SK-N-SH treated with all-trans-retinoic acid at 6 μM for 48 hours (cell line): ENCODE measurements around the gene DGKG.

ENCODE experiments used
- ATAC-seq: fragments of 200-7000 bp; cut with Tn5 transposase; 3 replicates; pipeline ENCODE4 v1.9.1; 2020; ENCODE audit warnings: mild to moderate bottlenecking, moderate library complexity
- ARNTL ChIP-seq: fragments of 450-650 bp; formaldehyde crosslinking; IDR thresholded peaks from 2 replicates; pipeline ENCODE4 v1.5.0; 2020; ENCODE audit warnings: low read depth, mild to moderate bottlenecking, moderate library complexity, borderline replicate concordance
- BACH2 ChIP-seq: fragments of 250-450 bp; sonication (Bioruptor Pico); IDR thresholded peaks from 2 replicates; pipeline ENCODE4 v1.9.0; 2021; ENCODE audit warnings: mild to moderate bottlenecking, borderline replicate concordance
- CSDC2 ChIP-seq: fragments of 250-450 bp; sonication (Bioruptor Pico); IDR thresholded peaks from 2 replicates; pipeline ENCODE4 v1.5.0; 2020; ENCODE audit warnings: mild to moderate bottlenecking, moderate library complexity
- CSRNP3 ChIP-seq: fragments of 250-450 bp; sonication (Bioruptor Pico); IDR thresholded peaks from 2 replicates; pipeline ENCODE4 v1.5.1; 2021; ENCODE audit warnings: mild to moderate bottlenecking, moderate library complexity
- ESRRG ChIP-seq: fragments of 250-450 bp; sonication (Bioruptor Pico); IDR thresholded peaks from 2 replicates; pipeline ENCODE4 v1.6.1; 2021; ENCODE audit warnings: mild to moderate bottlenecking
- GLIS3 ChIP-seq: fragments of 250-450 bp; sonication (Bioruptor Pico); IDR thresholded peaks from 2 replicates; pipeline ENCODE4 v1.5.0; 2020; ENCODE audit warnings: mild to moderate bottlenecking, moderate library complexity
- ISL1 ChIP-seq: fragments of 250-450 bp; sonication (Bioruptor Pico); IDR thresholded peaks from 2 replicates; pipeline ENCODE4 v2.1.2; 2022; ENCODE audit warnings: mild to moderate bottlenecking, moderate library complexity
- PATZ1 ChIP-seq: fragments of 250-450 bp; sonication (Bioruptor Pico); IDR thresholded peaks from 2 replicates; pipeline ENCODE4 v1.8.0; 2020; ENCODE audit warnings: mild to moderate bottlenecking, moderate library complexity, borderline replicate concordance
- POU6F1 ChIP-seq: fragments of 250-450 bp; sonication (Bioruptor Pico); IDR thresholded peaks from 2 replicates; pipeline ENCODE4 v1.8.0; 2021; ENCODE audit warnings: low read depth, mild to moderate bottlenecking, moderate library complexity, borderline replicate concordance
- PPARA ChIP-seq: fragments of 250-450 bp; sonication (Bioruptor Pico); IDR thresholded peaks from 2 replicates; pipeline ENCODE4 v1.5.0; 2020; ENCODE audit warnings: mild to moderate bottlenecking, borderline replicate concordance
- RARB ChIP-seq: fragments of 250-450 bp; sonication (Bioruptor Pico); IDR thresholded peaks from 2 replicates; pipeline ENCODE4 v1.8.0; 2021; ENCODE audit warnings: mild to moderate bottlenecking, moderate library complexity
- TCF4 ChIP-seq: fragments of 250-450 bp; sonication (Bioruptor Pico); IDR thresholded peaks from 2 replicates; pipeline ENCODE4 v1.8.0; 2021; ENCODE audit warnings: mild to moderate bottlenecking, moderate library complexity, borderline replicate concordance
- TOX ChIP-seq: fragments of 250-450 bp; sonication (Bioruptor Pico); IDR thresholded peaks from 2 replicates; pipeline ENCODE4 v1.8.0; 2021; ENCODE audit warnings: mild to moderate bottlenecking, moderate library complexity, borderline replicate concordance
- ZC3H10 ChIP-seq: fragments of 250-450 bp; sonication (Bioruptor Pico); IDR thresholded peaks from 2 replicates; pipeline ENCODE4 v1.5.1; 2021; ENCODE audit warnings: mild to moderate bottlenecking, moderate library complexity
- ZFP3 ChIP-seq: fragments of 250-450 bp; sonication (Bioruptor Pico); IDR thresholded peaks from 2 replicates; pipeline ENCODE4 v1.5.0; 2020; ENCODE audit warnings: mild to moderate bottlenecking, moderate library complexity
- ZFP30 ChIP-seq: fragments of 450-650 bp; formaldehyde crosslinking; IDR thresholded peaks from 2 replicates; pipeline ENCODE4 v1.5.0; 2022; ENCODE audit warnings: mild to moderate bottlenecking, moderate library complexity
- ZNF565 ChIP-seq: fragments of 450-650 bp; formaldehyde crosslinking; conservative IDR thresholded peaks from 2 replicates; pipeline ENCODE4 v1.5.0; 2020; ENCODE audit warnings: low read depth, mild to moderate bottlenecking, moderate library complexity
- ZNF70 ChIP-seq: fragments of 450-650 bp; formaldehyde crosslinking; IDR thresholded peaks from 2 replicates; pipeline ENCODE4 v1.5.0; 2020; ENCODE audit warnings: mild to moderate bottlenecking, moderate library complexity
- ZNF8 ChIP-seq: fragments of 450-650 bp; formaldehyde crosslinking; IDR thresholded peaks from 2 replicates; pipeline ENCODE4 v1.5.0; 2020; ENCODE audit warnings: mild to moderate bottlenecking, moderate library complexity
- TF ChIP-seq, protein P1 (sequence below): fragments of 250-450 bp; sonication (Bioruptor Pico); IDR thresholded peaks from 2 replicates; pipeline ENCODE4 v1.5.0; 2020; ENCODE audit warnings: mild to moderate bottlenecking, moderate library complexity

The DGKG gene

GRCh38 chr3:186311441-186311840 is 50.6 kb downstream of the DGKG start:
- no peak for ATAC-seq
- no peak for TF ChIP-seq RARB
- no peak for TF ChIP-seq TOX
- TF ChIP-seq TCF4 (CRISPR knock-in tag) = no peak
- no peak for TF ChIP-seq ZNF565 (CRISPR knock-in tag)
- no peak for TF ChIP-seq PPARA
- TF ChIP-seq ISL1 (CRISPR knock-in tag) = no peak
- no peak for TF ChIP-seq CSDC2 (CRISPR knock-in tag)
- TF ChIP-seq ZFP30 (CRISPR knock-in tag) = no peak
- TF ChIP-seq, protein P1, sequence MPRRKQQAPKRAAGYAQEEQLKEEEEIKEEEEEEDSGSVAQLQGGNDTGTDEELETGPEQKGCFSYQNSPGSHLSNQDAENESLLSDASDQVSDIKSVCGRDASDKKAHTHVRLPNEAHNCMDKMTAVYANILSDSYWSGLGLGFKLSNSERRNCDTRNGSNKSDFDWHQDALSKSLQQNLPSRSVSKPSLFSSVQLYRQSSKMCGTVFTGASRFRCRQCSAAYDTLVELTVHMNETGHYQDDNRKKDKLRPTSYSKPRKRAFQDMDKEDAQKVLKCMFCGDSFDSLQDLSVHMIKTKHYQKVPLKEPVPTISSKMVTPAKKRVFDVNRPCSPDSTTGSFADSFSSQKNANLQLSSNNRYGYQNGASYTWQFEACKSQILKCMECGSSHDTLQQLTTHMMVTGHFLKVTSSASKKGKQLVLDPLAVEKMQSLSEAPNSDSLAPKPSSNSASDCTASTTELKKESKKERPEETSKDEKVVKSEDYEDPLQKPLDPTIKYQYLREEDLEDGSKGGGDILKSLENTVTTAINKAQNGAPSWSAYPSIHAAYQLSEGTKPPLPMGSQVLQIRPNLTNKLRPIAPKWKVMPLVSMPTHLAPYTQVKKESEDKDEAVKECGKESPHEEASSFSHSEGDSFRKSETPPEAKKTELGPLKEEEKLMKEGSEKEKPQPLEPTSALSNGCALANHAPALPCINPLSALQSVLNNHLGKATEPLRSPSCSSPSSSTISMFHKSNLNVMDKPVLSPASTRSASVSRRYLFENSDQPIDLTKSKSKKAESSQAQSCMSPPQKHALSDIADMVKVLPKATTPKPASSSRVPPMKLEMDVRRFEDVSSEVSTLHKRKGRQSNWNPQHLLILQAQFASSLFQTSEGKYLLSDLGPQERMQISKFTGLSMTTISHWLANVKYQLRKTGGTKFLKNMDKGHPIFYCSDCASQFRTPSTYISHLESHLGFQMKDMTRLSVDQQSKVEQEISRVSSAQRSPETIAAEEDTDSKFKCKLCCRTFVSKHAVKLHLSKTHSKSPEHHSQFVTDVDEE (CRISPR knock-in tag) = no peak
- no peak for TF ChIP-seq PATZ1 (CRISPR knock-in tag)
- TF ChIP-seq GLIS3 (CRISPR knock-in tag) = no peak
- no peak for TF ChIP-seq ESRRG (CRISPR knock-in tag)
- no peak for TF ChIP-seq CSRNP3 (CRISPR knock-in tag)
- TF ChIP-seq POU6F1 (CRISPR knock-in tag) = no peak
- TF ChIP-seq ARNTL (CRISPR knock-in tag) = no peak
- no peak for TF ChIP-seq ZFP3 (CRISPR knock-in tag)
- no peak for TF ChIP-seq ZC3H10 (CRISPR knock-in tag)
- TF ChIP-seq BACH2 (CRISPR knock-in tag) = no peak
- TF ChIP-seq ZNF70 (CRISPR knock-in tag) = no peak

GRCh38 chr3:186308549-186308948 is 53.5 kb downstream of the DGKG start:
- ATAC-seq = no peak
- peak; percentile 84 for TF ChIP-seq TCF4 (CRISPR knock-in tag)
- TF ChIP-seq BACH2 (CRISPR knock-in tag) = no peak
- no peak for TF ChIP-seq ZFP30 (CRISPR knock-in tag)
- TF ChIP-seq ZNF70 (CRISPR knock-in tag) = peak; percentile 62
- peak; percentile 49; the same call in 1 of the 2 replicates for TF ChIP-seq ZNF8
- no peak for TF ChIP-seq ZC3H10 (CRISPR knock-in tag)
- TF ChIP-seq, protein P1 (CRISPR knock-in tag) = no peak
